ENCODE data around the gene CCDC15.

CCDC15 gene

GRCh38 chr11:124953753-124954589 lies at the start of gene CCDC15:
Gene CCDC15 (plus strand): TSS chr11:124954202. CDS start chr11:124954733, 531 bp downstream.
- H2AFZ ChIP-seq (ENCODE audit: low read length), result peak within 1 kb of the TSS; percentile 86
- no peaks in the 10 kb centered on the region for H3K9me3 ChIP-seq (ENCODE audit: insufficient read depth, low read depth, low read length)
- peak within 1 kb of the TSS; percentile 94 for H3K4me2 ChIP-seq (ENCODE audit: low read depth, low read length, poor library complexity, severe bottlenecking)
- no peaks in the 10 kb centered on the region for H3K36me3 ChIP-seq (ENCODE audit: insufficient read depth, low read length)
- no peaks in the 10 kb centered on the region for H3K27me3 ChIP-seq (ENCODE audit: insufficient read depth, low read length, poor library complexity, severe bottlenecking)
- peak within 1 kb of the TSS; percentile 98 for H3K9ac ChIP-seq (ENCODE audit: low read depth, low read length, poor library complexity, severe bottlenecking)
- peaks cover 14% of the 10 kb centered on the region for H3F3A ChIP-seq (ENCODE audit: low read depth)
- peak within 1 kb of the TSS; percentile 98 for H3K4me3 ChIP-seq (ENCODE audit: low read length, poor library complexity, severe bottlenecking)
- H3K79me2 ChIP-seq (ENCODE audit: insufficient read depth, low read length), result peaks cover 46% of the 10 kb centered on the region
- H4K20me1 ChIP-seq (ENCODE audit: insufficient read depth, low read length, poor library complexity, severe bottlenecking), result peaks cover 7% of the 10 kb centered on the region
- H3K4me1 ChIP-seq (ENCODE audit: insufficient read depth, low read length, poor library complexity, severe bottlenecking), result peaks cover 79% of the 10 kb centered on the region
- no peaks in the 10 kb centered on the region for H3K9me2 ChIP-seq (replicated peaks; ENCODE audit: low read depth, low read length)
- TF ChIP-seq CTCF (conservative IDR thresholded peaks at IDR 0.05; ENCODE audit: low read length), result no peak
- no peak for TF ChIP-seq EZH2phosphoT487 (IDR thresholded peaks at IDR 0.05; ENCODE audit: borderline replicate concordance)

GRCh38 chr11:124915541-124916369 lies 38.2 kb upstream of the CCDC15 start:
- no peak overlapping the region for H3K4me2 ChIP-seq (ENCODE audit: low read depth, low read length, poor library complexity, severe bottlenecking)
- no peaks in the 10 kb centered on the region for H3K9me2 ChIP-seq (replicated peaks; ENCODE audit: low read depth, low read length)
- no peaks in the 10 kb centered on the region for H3K27me3 ChIP-seq (ENCODE audit: insufficient read depth, low read length, poor library complexity, severe bottlenecking)
- no peaks in the 10 kb centered on the region for H3F3A ChIP-seq (ENCODE audit: low read depth)
- no peaks in the 10 kb centered on the region for H3K36me3 ChIP-seq (ENCODE audit: insufficient read depth, low read length)
- H3K79me2 ChIP-seq (ENCODE audit: insufficient read depth, low read length), result no peaks in the 10 kb centered on the region
- no peak overlapping the region for H3K4me3 ChIP-seq (ENCODE audit: low read length, poor library complexity, severe bottlenecking)
- TF ChIP-seq CTCF (conservative IDR thresholded peaks at IDR 0.05; ENCODE audit: low read length), result no peak; the same call in 1 of the 2 replicates
- TF ChIP-seq EZH2phosphoT487 (IDR thresholded peaks at IDR 0.05; ENCODE audit: borderline replicate concordance), result no peak
- no peak overlapping the region for H2AFZ ChIP-seq (ENCODE audit: low read length)
- no peaks in the 10 kb centered on the region for H3K4me1 ChIP-seq (ENCODE audit: insufficient read depth, low read length, poor library complexity, severe bottlenecking)
- no peaks in the 10 kb centered on the region for H4K20me1 ChIP-seq (ENCODE audit: insufficient read depth, low read length, poor library complexity, severe bottlenecking)
- 0 out of 2 replicates have a peak, but pooled peaks cover 3% of the 10 kb centered on the region for H3K9me3 ChIP-seq (ENCODE audit: insufficient read depth, low read depth, low read length)
- H3K9ac ChIP-seq (ENCODE audit: low read depth, low read length, poor library complexity, severe bottlenecking), result no peak overlapping the region

- Histone ChIP-seq H3K36me3 (ENCODE audit: insufficient read depth, low read length) (no peaks in the 10 kb centered on the region), H3K27me3 (ENCODE audit: insufficient read depth, low read length, poor library complexity, severe bottlenecking) (no peaks in the 10 kb centered on the region), H3K9me2 (replicated peaks; ENCODE audit: low read depth, low read length) (no peaks in the 10 kb centered on the region), H3K79me2 (ENCODE audit: insufficient read depth, low read length) (no peaks in the 10 kb centered on the region), H3K9ac (ENCODE audit: low read depth, low read length, poor library complexity, severe bottlenecking) (no peak overlapping the region), H3F3A (ENCODE audit: low read depth) (no peaks in the 10 kb centered on the region), H3K9me3 (ENCODE audit: insufficient read depth, low read depth, low read length) (0 out of 2 replicates have a peak, but pooled peaks cover 2% of the 10 kb centered on the region), H2AFZ (ENCODE audit: low read length) (no peak overlapping the region), H3K4me2 (ENCODE audit: low read depth, low read length, poor library complexity, severe bottlenecking) (no peak overlapping the region), H3K4me3 (ENCODE audit: low read length, poor library complexity, severe bottlenecking) (no peak overlapping the region), H3K4me1 (ENCODE audit: insufficient read depth, low read length, poor library complexity, severe bottlenecking) (no peaks in the 10 kb centered on the region), H4K20me1 (ENCODE audit: insufficient read depth, low read length, poor library complexity, severe bottlenecking) (no peaks in the 10 kb centered on the region)
- TF ChIP-seq EZH2phosphoT487 (IDR thresholded peaks at IDR 0.05; ENCODE audit: borderline replicate concordance), result no peak
- no peak for TF ChIP-seq CTCF (conservative IDR thresholded peaks at IDR 0.05; ENCODE audit: low read length)
Measured at GRCh38 chr11:124916370-124916710, 37.7 kb upstream of the CCDC15 start.

Measured in Loucy (cell line).